HG02884 (cell line): ENCODE results near the gene GRM4.
"Not testable (repeated sequence)": the region's sequence is repeated elsewhere in the genome, so short reads cannot be mapped to it uniquely, and the experiment has no call there.

Experiments used
- ATAC-seq: cut with Tn5 transposase; IDR thresholded peaks from one replicate; pipeline ENCODE4 v1.9.1; 2021; ENCODE audit warnings: mild to moderate bottlenecking, moderate library complexity; ENCODE audit not compliant: unreplicated experiment

The GRM4 gene

GRCh38 chr6:34146021-34146782 lies at the start of gene GRM4:
GRM4 (minus strand) TSS chr6:34146087; CDS start chr6:34133496, 12,591 bp downstream.
- no peak for ATAC-seq

- ATAC-seq = no peak
Measured at GRCh38 chr6:34194772-34195171, 48.9 kb upstream of the GRM4 start.

- no peak for ATAC-seq
Measured at GRCh38 chr6:34190504-34191122, 44.7 kb upstream of the GRM4 start.

GRCh38 chr6:34189806-34190503 lies 44.1 kb upstream of the GRM4 start:
- no peak for ATAC-seq

- ATAC-seq = not testable (repeated sequence)
Measured at GRCh38 chr6:34184726-34185125, 38.8 kb upstream of the GRM4 start.

- no peak for ATAC-seq
Measured at GRCh38 chr6:34182751-34183531, 37.1 kb upstream of the GRM4 start.

GRCh38 chr6:34181908-34182307 lies 36.0 kb upstream of the GRM4 start:
- no peak for ATAC-seq

- no peak for ATAC-seq
Measured at GRCh38 chr6:34179106-34179720, 33.3 kb upstream of the GRM4 start.

- ATAC-seq = no peak
Measured at GRCh38 chr6:34178357-34179105, 32.6 kb upstream of the GRM4 start.

GRCh38 chr6:34177181-34177591 lies 31.3 kb upstream of the GRM4 start:
- no peak for ATAC-seq

GRCh38 chr6:34176261-34177031 lies 30.6 kb upstream of the GRM4 start:
- ATAC-seq = no peak

- ATAC-seq = no peak
Measured at GRCh38 chr6:34174846-34175399, 29.0 kb upstream of the GRM4 start.

GRCh38 chr6:34172961-34173775 lies 27.3 kb upstream of the GRM4 start:
- ATAC-seq = no peak

GRCh38 chr6:34170346-34170745 lies 24.5 kb upstream of the GRM4 start:
- ATAC-seq = no peak

- ATAC-seq = no peak
Measured at GRCh38 chr6:34169897-34170296, 24.0 kb upstream of the GRM4 start.

- no peak for ATAC-seq
Measured at GRCh38 chr6:34161857-34162515, 16.1 kb upstream of the GRM4 start.

- no peak for ATAC-seq
Measured at GRCh38 chr6:34159844-34160243, 14.0 kb upstream of the GRM4 start.

- ATAC-seq = no peak
Measured at GRCh38 chr6:34158876-34159275, 13.0 kb upstream of the GRM4 start.
